H1 (cell line): ENCODE data around the gene VPS13D. TPM values are rescaled to one million over a fixed set of nuclear protein-coding genes. Genes with fewer than 3 reads are reported as not detected.

Source experiments
- CTCF ChIA-PET: fragments of 300-600 bp; sonication (Branson Sonifier 250); formaldehyde crosslinking; loops from one replicate; lab custom pipeline; 2021; ENCODE audit not compliant: partially characterized antibody; lab: Charles Lee
- POLR2A ChIA-PET: fragments of 300-600 bp; sonication (Branson Sonifier 250); formaldehyde crosslinking; loops from one replicate; lab custom pipeline; 2021; ENCODE audit warnings: inconsistent platforms; ENCODE audit not compliant: partially characterized antibody; lab: Charles Lee
- DNase-seq, 2 experiments: peaks; one replicate each; pipeline versions ENCODE4 v3.0.0 to v3.0.0-alpha.2; 2010 to 2022; ENCODE audit warnings: low spot score in 2 of 2, low read depth in 1 of 2, mixed read lengths in 1 of 2
- FAIRE-seq: peaks from 2 replicates; lab custom pipeline; 2011; peaks lifted over from hg19 to GRCh38; lab: Jason Lieb, UNC
- H2AFZ ChIP-seq: 2 replicates; pipeline ENCODE4 v1.8.1; 2012; ENCODE audit warnings: low read length, inconsistent platforms
- H2AK5ac ChIP-seq: 2 replicates; pipeline ENCODE4 v1.6.1; 2013; ENCODE audit warnings: low read depth, low read length
- H2BK120ac ChIP-seq: replicated peaks from 2 replicates; pipeline ENCODE3; 2013; ENCODE audit warnings: low read depth, low read length, inconsistent platforms
- H2BK12ac ChIP-seq: 2 replicates; pipeline ENCODE4 v1.6.1; 2013; ENCODE audit warnings: low read depth, low read length
- H2BK15ac ChIP-seq: 2 replicates; pipeline ENCODE4 v1.6.1; 2013; ENCODE audit warnings: low read length
- H2BK20ac ChIP-seq: 2 replicates; pipeline ENCODE4 v1.6.1; 2013; ENCODE audit warnings: low read length
- H2BK5ac ChIP-seq: 2 replicates; pipeline ENCODE4 v1.6.1; 2013; ENCODE audit warnings: low read depth, low read length
- H3K14ac ChIP-seq: 2 replicates; pipeline ENCODE4 v1.6.1; 2013; ENCODE audit warnings: inconsistent platforms; ENCODE audit not compliant: insufficient read length
- H3K18ac ChIP-seq: 2 replicates; pipeline ENCODE4 v1.6.1; 2013; ENCODE audit warnings: low read length; ENCODE audit errors: extremely low read depth
- H3K23ac ChIP-seq: 2 replicates; pipeline ENCODE4 v1.6.1; 2013; ENCODE audit warnings: inconsistent platforms; ENCODE audit not compliant: insufficient read length
- H3K23me2 ChIP-seq: 2 replicates; pipeline ENCODE4 v1.6.1; 2013; ENCODE audit warnings: low read depth, low read length
- H3K27ac ChIP-seq: 2 replicates; pipeline ENCODE4 v1.6.1; 2011; ENCODE audit warnings: low read depth, low read length, inconsistent platforms
- H3K27me3 ChIP-seq, 4 experiments: replicated peaks in 1 of 4; 1 replicate in 1 of 4; 2 replicates in 3 of 4; pipeline versions ENCODE4 v1.6.1 to v1.8.1; 2011 to 2013; ENCODE audit warnings: low read length in 3 of 4, mild to moderate bottlenecking in 3 of 4, inconsistent platforms in 2 of 4, mixed read lengths in 2 of 4, moderate library complexity in 1 of 4; ENCODE audit not compliant: control insufficient read depth in 3 of 4, insufficient read depth in 3 of 4; ENCODE audit errors: extremely low read depth in 1 of 4
- H3K36me3 ChIP-seq, 4 experiments: 2 replicates each; pipeline versions ENCODE4 v1.6.1 to v1.8.1; 2011 to 2013; ENCODE audit warnings: mild to moderate bottlenecking in 4 of 4, low read length in 3 of 4, moderate library complexity in 2 of 4, control low read depth in 1 of 4, inconsistent platforms in 1 of 4; ENCODE audit not compliant: insufficient read depth in 4 of 4, control insufficient read depth in 2 of 4
- H3K4ac ChIP-seq: replicated peaks from 2 replicates; pipeline ENCODE3; 2013; ENCODE audit warnings: low read length, low read depth, mixed read lengths, inconsistent platforms; ENCODE audit not compliant: insufficient read length
- H3K4me1 ChIP-seq, 4 experiments: replicated peaks in 1 of 4; 1 replicate in 1 of 4; 2 replicates in 3 of 4; pipeline versions ENCODE4 v1.6.1 to v1.8.1; 2011 to 2013; ENCODE audit warnings: low read length in 3 of 4, inconsistent platforms in 2 of 4, mixed read lengths in 1 of 4; ENCODE audit not compliant: insufficient read depth in 4 of 4, control insufficient read depth in 3 of 4
- H3K4me2 ChIP-seq, 2 experiments: 2 replicates each; pipeline versions ENCODE4 v1.6.1 to v1.8.1; 2011 to 2013; ENCODE audit warnings: low read depth in 2 of 2, low read length in 2 of 2, control low read depth in 1 of 2, inconsistent platforms in 1 of 2, mild to moderate bottlenecking in 1 of 2; ENCODE audit not compliant: insufficient read depth in 1 of 2
- H3K4me3 ChIP-seq, 4 experiments: fragments of 200-600, 300-600 bp in 1 of 4; sonication (generic), shearing (Covaris generic), sonication (Bioruptor Twin) in 1 of 4; 2 replicates each; pipeline versions ENCODE4 v1.5.1 to v1.8.1; 2011 to 2016; ENCODE audit warnings: low read length in 4 of 4, low read depth in 3 of 4, control low read depth in 2 of 4, inconsistent platforms in 2 of 4, mild to moderate bottlenecking in 2 of 4, mixed read lengths in 1 of 4, moderate library complexity in 1 of 4; ENCODE audit not compliant: insufficient read depth in 2 of 4; ENCODE audit errors: extremely low read depth in 1 of 4
- H3K56ac ChIP-seq: replicated peaks from 2 replicates; pipeline ENCODE3; 2013; ENCODE audit warnings: low read depth, mild to moderate bottlenecking, mixed read lengths, low read length, inconsistent platforms; ENCODE audit not compliant: insufficient read length
- H3K79me1 ChIP-seq: 2 replicates; pipeline ENCODE4 v1.6.1; 2013; ENCODE audit warnings: low read depth, low read length, control low read depth
- H3K79me2 ChIP-seq, 2 experiments: 2 replicates each; pipeline versions ENCODE4 v1.6.1 to v1.8.1; 2012 to 2013; ENCODE audit warnings: low read length in 2 of 2, mild to moderate bottlenecking in 2 of 2, inconsistent platforms in 1 of 2; ENCODE audit not compliant: insufficient read depth in 2 of 2, control insufficient read depth in 1 of 2
- H3K9ac ChIP-seq, 4 experiments: replicated peaks in 1 of 4; 1 replicate in 1 of 4; 2 replicates in 3 of 4; pipeline versions ENCODE4 v1.6.1 to v1.8.1; 2011 to 2013; ENCODE audit warnings: low read depth in 3 of 4, low read length in 3 of 4, control low read depth in 2 of 4, mild to moderate bottlenecking in 2 of 4, moderate library complexity in 2 of 4, inconsistent platforms in 1 of 4; ENCODE audit errors: extremely low read depth in 1 of 4
- H3K9me3 ChIP-seq, 2 experiments: 2 replicates each; pipeline versions ENCODE4 v1.6.1 to v1.8.1; 2012 to 2013; ENCODE audit warnings: mild to moderate bottlenecking in 2 of 2, moderate library complexity in 2 of 2, control low read depth in 1 of 2, inconsistent platforms in 1 of 2, low read depth in 1 of 2, low read length in 1 of 2, mixed read lengths in 1 of 2; ENCODE audit not compliant: insufficient read depth in 2 of 2
- H4K20me1 ChIP-seq, 2 experiments: replicated peaks in 1 of 2; 2 replicates each; pipeline versions ENCODE3 to v1.8.1; 2011 to 2013; ENCODE audit warnings: inconsistent platforms in 2 of 2, low read length in 2 of 2, mild to moderate bottlenecking in 1 of 2; ENCODE audit not compliant: insufficient read depth in 2 of 2, control insufficient read depth in 1 of 2
- H4K5ac ChIP-seq: 2 replicates; pipeline ENCODE4 v1.6.1; 2013; ENCODE audit warnings: low read length, low read depth, mixed read lengths, inconsistent platforms; ENCODE audit not compliant: insufficient read length
- H4K8ac ChIP-seq: 2 replicates; pipeline ENCODE4 v1.8.0; 2013; ENCODE audit warnings: mild to moderate bottlenecking, moderate library complexity, low read length, inconsistent platforms; ENCODE audit not compliant: insufficient read depth; ENCODE audit errors: extremely low read depth
- H4K91ac ChIP-seq: replicated peaks from 2 replicates; pipeline ENCODE3; 2013; ENCODE audit warnings: low read length, mixed read lengths, inconsistent platforms; ENCODE audit not compliant: insufficient read length
- KDM5A ChIP-seq: fragments of 200-600 bp; IDR thresholded peaks from 2 replicates; pipeline ENCODE4 v1.7.1; 2012; ENCODE audit warnings: mild to moderate bottlenecking, low read length, inconsistent platforms, mixed read lengths
- WGBS, 2 experiments: shearing (Covaris generic) in 1 of 2; methylation state at CpG; one replicate each; pipeline versions ENCODE4 v1.1.6 to v1.1.7; 2013 to 2015; ENCODE audit warnings: low lambda C conversion rate in 2 of 2, mixed read lengths in 2 of 2, inconsistent platforms in 1 of 2, low coverage in 1 of 2, missing lambda C conversion rate in 1 of 2; ENCODE audit not compliant: insufficient replicate concordance in 2 of 2, insufficient coverage in 1 of 2, insufficient read length in 1 of 2; ENCODE audit errors: extremely low coverage in 1 of 2, missing lambda C conversion rate in 1 of 2; 5-methylcytosine and 5-hydroxymethylcytosine counted together
- polyA plus RNA-seq, 7 experiments: library from polyadenylated mRNA; depleted of rRNA in 3 of 7; stranded (reverse) in 5 of 7; unstranded in 2 of 7; fragments of >200 nt in 5 of 7; fragments of 200-250 nt in 2 of 7; gene quantifications; 1 replicate in 5 of 7; 2 replicates in 1 of 7; 4 replicates in 1 of 7; pipeline versions ENCODE4 v1.2.1 to v1.2.3, GENCODE V29; 2011 to 2013; ENCODE audit warnings: missing spikeins in 2 of 7, mixed read lengths in 2 of 7
- total RNA-seq: library from RNA; stranded (reverse); fragmentation: NEBNext Ultra II Directional; extraction: Animal tissue kit (Norgen Biotek cat#: 25700); gene quantifications from 2 replicates; pipeline ENCODE4 v1.2.1, GENCODE V29; 2021

The VPS13D gene
- total and polyA plus RNA-seq, 2 of the 8 experiments (the other 6 are each of a cell fraction or from before 2014, with no cell fraction given), result 10.9 to 31.2 TPM

GRCh38 chr1:12181568-12181967 lies 48.3 kb upstream of the VPS13D start:
- FAIRE-seq, result no peak
- peaks cover 0 to 16% (median 3%) of the 10 kb centered on the region in 4 experiments; a peak in 5 of 7 replicates for H3K4me1 ChIP-seq
- H3K4me3 ChIP-seq, result no peak overlapping the region
- H3K9ac ChIP-seq, result no peak overlapping the region
- no peaks in the 10 kb centered on the region for H4K20me1 ChIP-seq
- H3K23ac ChIP-seq, result no peak overlapping the region
- CTCF ChIA-PET, result interaction anchor here (1.5 to 9.7 kb wide), 6 partner anchors 9 to 75 kb away, joined by 4 to 165 read pairs (median 10); no protein-coding TSS in a partner anchor
- no peak overlapping the region for H4K5ac ChIP-seq
- no peak overlapping the region for H2AK5ac ChIP-seq
- TF ChIP-seq KDM5A, result no peak
- TF ChIP-seq, all 59 proteins: peak for 0
- no peak overlapping the region for H2AFZ ChIP-seq
- no peaks in the 10 kb centered on the region for H3K79me2 ChIP-seq
- H2BK15ac ChIP-seq, result 0 out of 2 replicates have a peak overlapping the region, but pooled peaks have one; percentile 46
- DNase-seq, result no peak
- no peak overlapping the region for H2BK120ac ChIP-seq
- POLR2A ChIA-PET, result no interaction called here
- peaks cover 0 to 13% of the 10 kb centered on the region in 2 experiments; a peak in 1 of 4 replicates for H3K9me3 ChIP-seq
- H3K36me3 ChIP-seq, result no peaks in the 10 kb centered on the region
- H3K18ac ChIP-seq, result no peak overlapping the region
- H3K56ac ChIP-seq, result no peak overlapping the region
- no peak overlapping the region for H2BK20ac ChIP-seq
- H3K23me2 ChIP-seq, result no peaks in the 10 kb centered on the region
- H2BK5ac ChIP-seq, result no peak overlapping the region
- no peak overlapping the region for H3K4me2 ChIP-seq
- H4K91ac ChIP-seq, result no peak overlapping the region
- no peak overlapping the region for H3K4ac ChIP-seq
- no peaks in the 10 kb centered on the region for H3K27me3 ChIP-seq
- no peak overlapping the region for H2BK12ac ChIP-seq
- no peaks in the 10 kb centered on the region for H3K79me1 ChIP-seq
- no peak overlapping the region for H3K27ac ChIP-seq
- 92% methylated on average over 7 of the region's 7 CpGs; no CpG with 5 or more reads in 1 of the 2 experiments for WGBS, 2 experiments
- no peak overlapping the region for H3K14ac ChIP-seq
- no peak overlapping the region for H4K8ac ChIP-seq
